Pancreas (tissue), 10 donors: ENCODE results near the gene TAAR9. TPM values are rescaled to one million over a fixed set of nuclear protein-coding genes. Genes with fewer than 3 reads are reported as not detected.
"Not testable (repeated sequence)": the region's sequence is repeated elsewhere in the genome, so short reads cannot be mapped to it uniquely, and the experiment has no call there.

Source experiments
- ATAC-seq, 4 donors: fragments of 200-7000 bp; cut with Tn5 transposase; one replicate each; pipeline versions ENCODE4 v1.8.0 to v1.9.1; 2020; ENCODE audit warnings: mild to moderate bottlenecking in 4 of 4, moderate library complexity in 4 of 4
- DNase-seq, 6 donors: peaks; one replicate each; pipeline ENCODE4 v3.0.0-alpha.2; 2020
- FAIRE-seq: peaks from 2 replicates; lab custom pipeline; 2012; peaks lifted over from hg19 to GRCh38; lab: Jason Lieb, UNC
- H3K27ac ChIP-seq, 4 donors: fragments of 200-600 bp; sonication (generic); 1 replicate in 3 of 4; 2 replicates in 1 of 4; pipeline versions ENCODE4 v1.5.0 to v1.8.0; 2020
- H3K27me3 ChIP-seq, 4 donors: fragments of 200-600 bp; one replicate each; pipeline ENCODE4 v1.8.0; 2021
- H3K36me3 ChIP-seq, 3 donors: fragments of 200-600 bp; sonication (generic) in 1 of 3; one replicate each; pipeline versions ENCODE4 v1.5.0 to v1.8.0; 2020 to 2021
- H3K4me1 ChIP-seq, 3 donors: fragments of 200-600 bp; one replicate each; pipeline ENCODE4 v1.8.0; 2021
- H3K4me3 ChIP-seq, 4 donors: fragments of 200-600 bp; sonication (generic) in 2 of 4; one replicate each; pipeline versions ENCODE4 v1.5.0 to v1.8.0; 2020 to 2021
- H3K9me3 ChIP-seq, 4 donors: fragments of 200-600 bp; one replicate each; pipeline ENCODE4 v1.8.0; 2021
- CTCF ChIP-seq, 4 donors: fragments of 200-600 bp; sonication (generic) in 3 of 4; IDR thresholded peaks; one replicate each; pipeline versions ENCODE4 v1.5.0 to v1.8.0; 2021; ENCODE audit warnings: antibody characterized with exemption in 4 of 4
- WGBS, 2 donors: extraction: QIAGEN DNeasy Blood & Tissue Kit; methylation state at CpG; one replicate each; pipeline ENCODE4 v1.1.7; 2013; 5-methylcytosine and 5-hydroxymethylcytosine counted together
- intact Hi-C, 3 donors: fragments of 100-400 bp; cut with DNase I; formaldehyde crosslinking; loops; one replicate each; pipeline versions ENCODE4 v1.11.1 to v1.14.2; 2022
- polyA plus RNA-seq, 2 donors: library from polyadenylated mRNA; stranded (reverse); fragments of 200-250 nt; gene quantifications; one replicate each; pipeline ENCODE4 v1.2.3, GENCODE V29; 2013
- total RNA-seq, 6 donors: library from RNA; stranded (reverse); fragmentation: NEBNext Ultra II Directional in 4 of 6; extraction: Animal tissue kit (Norgen Biotek cat#: 25700) in 4 of 6; gene quantifications; one replicate each; pipeline versions ENCODE4 v1.2.1 to v1.2.4, GENCODE V29; 2021 to 2023
- donor health status: healthy with polysubstance abuse.
- donor health status: DM: no; HTN: no; CAD: no; lungs with moderate emphysema.
- donor health status: DM: no; HTN: no; CAD: no.
- donor health status: control.
- donor health status: control.
- donor health status: Bipolar disorder and iron deficiency.
- donor health status: DM: yes; HTN: yes; CAD: no.
- donor health status: DM: no; HTN: no; CAD: no.
- donor health status: DM: no; HTN: no; CAD: no.
- donor health status: DM: yes; HTN: yes; CAD: no.

TAAR9 gene
- total and polyA plus RNA-seq, 8 donors: not detected

GRCh38 chr6:132551214-132551613 is 13.1 kb downstream of the TAAR9 start:
- no peak for TF ChIP-seq CTCF (IDR thresholded peaks at IDR 0.05)
- ATAC-seq: no peak
- Histone ChIP-seq H3K9me3 (no peaks in the 10 kb centered on the region), H3K4me1 (no peaks in the 10 kb centered on the region), H3K27ac (no peak overlapping the region), H3K4me3 (no peak overlapping the region), H3K36me3 (no peaks in the 10 kb centered on the region), H3K27me3 (no peaks in the 10 kb centered on the region)
- no peak for FAIRE-seq
- intact Hi-C loops: no loop called here
- WGBS, 2 donors: 85 to 89% methylated on average over 4 of the region's 4 CpGs
- no peak for DNase-seq

GRCh38 chr6:132552372-132552771 is 14.3 kb downstream of the TAAR9 start, which contains the start of gene TAAR8:
TAAR8 (plus strand) TSS chr6:132552672; CDS start chr6:132552693, 21 bp downstream.
- no peaks in the 10 kb centered on the region for H3K4me1 ChIP-seq
- intact Hi-C loops: no loop called here
- no peaks in the 10 kb centered on the region for H3K27me3 ChIP-seq
- no peak for DNase-seq
- no peak for TF ChIP-seq CTCF (IDR thresholded peaks at IDR 0.05)
- 89 to 98% methylated on average over 2 of the region's 2 CpGs for whole genome bisulfite sequencing, 2 donors
- H3K36me3 ChIP-seq: no peaks in the 10 kb centered on the region
- ATAC-seq: no peak
- no peak for FAIRE-seq
- H3K27ac ChIP-seq: no peak within 1 kb of the TSS
- no peak within 1 kb of the TSS for H3K4me3 ChIP-seq
- no peaks in the 10 kb centered on the region for H3K9me3 ChIP-seq

GRCh38 chr6:132560087-132560486 is 22.0 kb downstream of the TAAR9 start:
- intact Hi-C loops, H3K4me1 ChIP-seq, H3K4me3 ChIP-seq, H3K9me3 ChIP-seq, H3K36me3 ChIP-seq, FAIRE-seq, H3K27ac ChIP-seq, H3K27me3 ChIP-seq, DNase-seq, ATAC-seq: not testable (repeated sequence)
- 62 to 80% methylated on average over 3 of the region's 3 CpGs for WGBS, 2 donors

GRCh38 chr6:132566404-132566803 is 28.3 kb downstream of the TAAR9 start:
- 77 to 85% methylated on average over 6 of the region's 6 CpGs for WGBS, 2 donors
- TF ChIP-seq CTCF (IDR thresholded peaks at IDR 0.05): no peak
- intact Hi-C loops: no loop called here
- no peak for ATAC-seq
- Histone ChIP-seq H3K4me1 (no peaks in the 10 kb centered on the region), H3K27ac (no peak overlapping the region), H3K4me3 (no peak overlapping the region), H3K27me3 (no peaks in the 10 kb centered on the region), H3K36me3 (no peaks in the 10 kb centered on the region), H3K9me3 (no peaks in the 10 kb centered on the region)
- no peak for FAIRE-seq
- DNase-seq: no peak

GRCh38 chr6:132567566-132567965 is 29.5 kb downstream of the TAAR9 start:
- no peak for DNase-seq

More at GRCh38 chr6:132567566-132567965, 29.5 kb downstream of the TAAR9 start:
- intact Hi-C loops: no loop called here
- Histone ChIP-seq H3K27ac (no peak overlapping the region), H3K4me3 (no peak overlapping the region), H3K4me1 (no peaks in the 10 kb centered on the region), H3K36me3 (no peaks in the 10 kb centered on the region), H3K9me3 (no peaks in the 10 kb centered on the region), H3K27me3 (no peaks in the 10 kb centered on the region)
- ATAC-seq: no peak
- 76 to 79% methylated on average over 1 of the region's 1 CpG for whole genome bisulfite sequencing, 2 donors
- no peak for FAIRE-seq
- no peak for TF ChIP-seq CTCF (IDR thresholded peaks at IDR 0.05)
